Measurements from ENCODE around the gene MS4A15.
"Not testable (repeated sequence)": the region's sequence is repeated elsewhere in the genome, so short reads cannot be mapped to it uniquely, and the experiment has no call there.

The MS4A15 gene

DNA sequence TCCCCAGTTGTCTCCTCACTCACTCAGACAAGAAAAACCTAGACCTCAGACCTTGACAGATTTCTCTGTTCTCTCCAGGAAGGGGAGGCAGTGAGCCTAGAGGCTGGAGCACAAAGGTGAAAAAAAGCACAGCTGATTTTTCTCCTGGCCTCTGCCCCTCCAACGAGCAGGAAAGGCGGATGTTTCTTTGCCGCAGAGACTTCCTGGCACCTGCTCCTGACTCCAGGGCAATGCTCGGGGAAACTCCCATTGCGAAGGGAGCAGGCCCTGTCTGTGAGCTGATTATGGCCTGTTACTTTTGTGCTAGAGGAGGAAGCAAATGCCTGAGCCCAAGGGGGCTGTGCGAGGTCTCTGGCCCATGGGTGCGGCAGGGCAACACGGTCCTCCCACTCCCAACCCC lies 53.9 kb downstream of the MS4A15 start:
- FAIRE-seq, result no peak

DNA sequence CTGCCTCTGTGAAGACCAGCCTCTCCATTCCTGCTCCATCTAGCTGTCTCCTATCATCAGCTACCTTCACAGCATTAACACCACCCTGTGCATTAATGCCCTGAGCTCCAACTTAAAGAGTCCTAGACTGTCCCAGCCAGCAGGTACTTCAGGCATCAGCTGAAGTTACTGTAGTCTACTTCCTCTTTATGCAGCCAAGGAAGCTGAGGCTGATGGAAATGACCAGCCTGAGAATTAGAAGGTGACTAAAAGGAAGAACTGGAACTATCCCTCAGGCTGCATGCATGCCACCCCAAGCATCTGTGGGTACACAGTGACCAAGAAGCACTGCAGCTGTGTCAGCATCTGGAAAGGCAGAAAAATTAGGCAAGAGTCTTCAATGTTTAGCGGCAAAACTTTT lies 56.7 kb downstream of the MS4A15 start:
- no peak for FAIRE-seq

DNA sequence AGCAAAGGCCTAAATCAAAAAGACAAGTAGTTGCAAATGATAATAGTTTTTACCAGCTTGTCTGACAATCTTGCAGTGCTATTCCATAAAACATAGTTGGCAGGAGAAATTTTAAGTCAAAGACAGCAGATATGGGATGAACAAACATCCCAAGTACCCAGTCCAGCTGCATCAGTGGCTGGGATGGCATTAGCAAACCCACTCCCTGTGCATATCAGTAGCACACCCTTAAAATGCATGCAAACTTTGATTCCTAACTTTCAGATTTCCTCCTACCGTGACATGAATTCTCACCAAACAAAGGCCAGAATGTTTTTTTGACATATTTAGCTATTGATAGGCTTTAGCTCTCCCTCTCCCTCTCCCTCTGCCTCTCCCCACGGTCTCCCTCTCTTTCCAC lies 57.4 kb downstream of the MS4A15 start:
- FAIRE-seq, result no peak

DNA sequence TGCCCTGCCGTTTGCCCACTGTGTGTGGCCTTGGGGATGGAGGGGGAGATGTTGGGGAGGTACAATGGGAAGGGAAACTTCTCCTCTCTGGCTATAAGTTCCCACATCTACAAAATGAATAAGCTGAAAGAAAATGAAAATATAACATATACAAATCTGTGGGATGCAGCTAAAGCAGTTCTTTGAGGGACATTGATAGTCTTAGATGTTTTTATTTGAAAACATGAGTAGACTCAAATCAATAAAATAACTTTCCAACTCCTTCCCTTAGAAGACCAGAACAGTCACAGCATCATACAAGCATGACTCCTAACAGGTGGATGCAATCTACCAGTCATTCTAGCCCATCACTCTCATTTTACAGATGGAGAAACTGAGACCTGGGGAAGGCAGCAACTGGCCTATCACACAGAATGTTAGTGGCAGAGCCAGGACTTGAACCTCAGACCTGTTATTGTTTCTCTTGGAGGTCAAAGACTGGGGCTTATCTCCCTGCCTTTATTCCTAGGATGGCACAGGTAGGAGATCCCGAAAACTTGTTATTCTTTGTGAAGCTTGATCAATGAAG lies 60.0 kb downstream of the MS4A15 start:
- no peak for FAIRE-seq

DNA sequence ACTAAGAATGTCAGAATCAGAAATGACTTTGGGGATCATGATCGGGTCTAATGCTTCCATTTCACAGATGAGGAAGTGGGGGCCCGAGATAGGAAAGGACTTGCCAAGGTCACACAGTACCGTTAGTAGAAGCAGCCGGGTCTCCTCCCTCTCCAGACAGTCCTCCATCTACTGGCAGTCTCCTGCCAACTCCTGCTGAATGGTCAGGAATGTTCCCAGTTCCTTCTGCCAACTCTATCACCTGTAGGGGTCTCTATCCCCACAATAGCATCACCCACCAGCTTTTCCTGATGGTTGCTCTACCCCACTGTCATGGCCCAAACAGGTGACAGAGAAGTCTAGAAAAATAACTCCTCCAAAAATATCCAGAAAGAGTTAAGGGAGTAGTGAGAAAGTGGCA lies 61.4 kb downstream of the MS4A15 start:
- no peak for FAIRE-seq

DNA sequence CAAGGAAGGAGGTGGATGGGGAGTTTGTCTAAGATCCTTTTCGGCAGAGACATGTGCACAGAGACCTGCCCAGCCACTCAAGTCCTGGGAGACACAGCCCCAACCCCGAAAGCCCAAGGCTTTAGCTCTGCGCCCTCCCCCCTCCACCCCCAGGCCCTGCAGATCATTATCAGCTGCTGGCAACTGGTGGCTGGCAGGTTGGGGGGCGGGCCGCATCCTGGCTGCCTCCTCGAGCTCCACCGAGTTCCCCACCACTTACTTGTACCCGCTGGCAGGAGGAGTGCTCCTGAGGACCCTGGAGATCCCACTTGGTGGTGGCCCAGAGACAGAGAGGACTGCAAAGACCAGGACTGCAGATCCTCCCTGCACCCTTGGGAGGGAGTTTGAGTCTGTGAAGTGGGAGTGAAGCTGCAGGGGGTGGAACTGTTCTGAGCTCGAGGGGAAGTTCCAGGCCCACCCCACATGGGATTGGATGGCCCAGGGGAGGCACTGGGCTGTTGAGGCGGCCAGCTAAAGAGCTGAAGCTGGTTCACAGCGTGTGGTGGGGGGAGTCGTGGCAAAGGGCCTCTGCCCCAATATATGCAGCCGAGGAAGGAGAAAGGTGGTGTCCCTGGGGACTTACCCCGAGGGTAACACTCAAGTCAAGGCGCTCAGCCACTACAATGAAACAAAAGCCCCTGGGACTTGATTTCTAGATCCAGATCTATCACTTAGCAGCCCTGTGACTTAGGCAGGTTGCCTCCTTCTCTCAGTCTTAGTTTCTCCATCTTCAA lies 65.3 kb downstream of the MS4A15 start:
- FAIRE-seq, result no peak

DNA sequence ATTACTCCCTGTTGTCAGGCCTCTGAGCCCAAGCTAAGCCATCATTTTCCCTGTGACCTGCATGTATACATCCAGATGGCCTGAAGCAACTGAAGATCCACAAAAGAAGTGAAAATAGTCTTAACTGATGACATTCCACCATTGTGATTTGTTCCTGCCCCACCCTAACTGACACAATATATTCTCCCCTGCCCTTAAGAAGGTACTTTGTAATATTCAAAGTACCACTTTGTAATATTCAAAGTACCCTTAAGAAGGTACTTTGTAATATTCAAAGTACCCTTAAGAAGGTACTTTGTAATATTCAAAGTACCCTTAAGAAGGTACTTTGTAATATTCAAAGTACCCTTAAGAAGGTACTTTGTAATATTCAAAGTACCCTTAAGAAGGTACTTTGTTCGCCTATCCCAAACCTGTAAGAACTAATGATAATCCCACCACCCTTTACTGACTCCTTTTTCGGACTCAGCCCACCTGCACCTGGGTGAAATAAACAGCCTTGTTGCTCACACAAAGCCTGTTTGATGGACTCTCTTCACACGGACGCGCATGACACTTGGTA lies 67.2 kb downstream of the MS4A15 start:
- not testable (repeated sequence) for FAIRE-seq

DNA sequence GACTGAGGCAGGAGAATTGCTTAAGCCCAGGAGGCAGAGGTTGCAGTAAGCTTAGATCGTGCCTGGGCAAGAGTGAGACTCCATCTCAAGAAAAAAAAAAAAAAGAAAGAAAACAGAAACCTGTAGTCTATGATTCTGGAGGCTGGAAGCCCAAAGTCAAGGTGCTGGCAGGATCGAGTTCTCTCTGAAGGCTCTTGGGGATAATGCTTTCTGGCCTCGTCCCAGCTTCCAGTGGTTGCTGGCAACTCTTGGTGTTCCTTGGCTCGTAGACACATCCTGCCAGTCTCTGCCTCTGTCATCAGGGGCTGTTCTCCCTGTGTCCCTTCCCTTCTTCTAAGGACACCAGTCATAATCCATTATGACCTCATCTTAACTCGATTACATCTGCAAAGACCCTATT lies 68.5 kb downstream of the MS4A15 start:
- no peak for FAIRE-seq

DNA sequence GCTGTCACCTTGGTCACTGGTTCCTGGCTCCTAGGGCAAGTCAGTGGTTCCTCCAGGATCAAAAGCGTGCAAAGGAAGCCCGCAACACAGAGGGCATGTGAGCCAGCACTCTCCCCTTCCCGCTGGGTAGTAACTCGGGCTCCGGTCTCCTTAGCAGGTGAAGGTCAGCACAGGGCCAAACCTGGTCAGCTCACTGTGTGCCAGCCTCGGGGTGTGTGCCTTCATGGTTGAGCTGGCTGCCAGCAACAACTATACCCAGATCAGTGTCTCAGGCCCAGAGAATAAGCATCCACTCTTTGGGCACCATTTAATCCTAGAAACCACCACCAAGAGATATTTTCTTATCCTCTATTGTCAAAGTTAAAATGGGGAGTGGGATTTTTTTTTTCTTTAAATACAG lies 69.1 kb downstream of the MS4A15 start:
- FAIRE-seq, result no peak

Measured in TTC549 (cell line).